ENCODE data around the gene KLHL4. TPM values are rescaled to one million over a fixed set of nuclear protein-coding genes. Genes with fewer than 3 reads are reported as not detected.
"Not testable (repeated sequence)": the region's sequence is repeated elsewhere in the genome, so short reads cannot be mapped to it uniquely, and the experiment has no call there.

KLHL4 gene
- total RNA-seq, 1 experiment from 2014 or later, result not detected

GRCh38 chrX:87693204-87693603 is 175.6 kb downstream of the KLHL4 start:
- Mint-ChIP-seq H3K27me3 (ENCODE audit: insufficient read depth, unreplicated experiment) (no peaks in the 10 kb centered on the region), H3K4me3 (ENCODE audit: unreplicated experiment) (no peak overlapping the region), H3K36me3 (ENCODE audit: insufficient read depth, unreplicated experiment) (no peaks in the 10 kb centered on the region), H3K27ac (ENCODE audit: unreplicated experiment) (no peak overlapping the region), H3K9me3 (ENCODE audit: unreplicated experiment) (peaks cover 9% of the 10 kb centered on the region), H3K4me1 (ENCODE audit: low read depth, unreplicated experiment) (no peaks in the 10 kb centered on the region)
- H3K36me3 ChIP-seq (ENCODE audit: control insufficient read depth, insufficient read depth, low read length), result no peaks in the 10 kb centered on the region
- TF ChIP-seq CTCF (IDR thresholded peaks at IDR 0.05; ENCODE audit: insufficient read depth in 1 of 2, low read depth in 1 of 2, low read length in 1 of 2, severe bottlenecking in 1 of 2, unreplicated experiment in 1 of 2), result no peak
- ChIA-PET CTCF (no interaction called here), POLR2A (no interaction called here)
- no peaks in the 10 kb centered on the region for H3K4me1 ChIP-seq
- H3K4me3 ChIP-seq (ENCODE audit: low read depth, low read length), result no peak overlapping the region
- intact Hi-C loops (cut with micrococcal nuclease; ENCODE audit: unreplicated experiment), result no loop called here
- H3K9me3 ChIP-seq, result no peaks in the 10 kb centered on the region
- no peaks in the 10 kb centered on the region for H3K27me3 ChIP-seq (replicated peaks; ENCODE audit: control insufficient read depth, insufficient read depth, low read length)
- BruUV-seq (replicated peaks), result no TSS peak
- DNase-seq, result no peak

GRCh38 chrX:87697409-87697808 is 179.8 kb downstream of the KLHL4 start:
- Histone ChIP-seq H3K36me3 (ENCODE audit: control insufficient read depth, insufficient read depth, low read length) (no peaks in the 10 kb centered on the region), H3K4me3 (ENCODE audit: low read depth, low read length) (no peak overlapping the region), H3K9me3 (no peaks in the 10 kb centered on the region), H3K27me3 (replicated peaks; ENCODE audit: control insufficient read depth, insufficient read depth, low read length) (no peaks in the 10 kb centered on the region), H3K4me1 (no peaks in the 10 kb centered on the region)
- H3K4me3 Mint-ChIP-seq (ENCODE audit: unreplicated experiment), result no peak overlapping the region
- no peaks in the 10 kb centered on the region for H3K36me3 Mint-ChIP-seq (ENCODE audit: insufficient read depth, unreplicated experiment)
- CTCF ChIA-PET, result no interaction called here
- H3K9me3 Mint-ChIP-seq (ENCODE audit: unreplicated experiment), result no peaks in the 10 kb centered on the region
- BruUV-seq (replicated peaks), result no TSS peak
- POLR2A ChIA-PET, result no interaction called here
- no peak overlapping the region for H3K27ac Mint-ChIP-seq (ENCODE audit: unreplicated experiment)
- no peaks in the 10 kb centered on the region for H3K4me1 Mint-ChIP-seq (ENCODE audit: low read depth, unreplicated experiment)
- DNase-seq, result no peak
- no peaks in the 10 kb centered on the region for H3K27me3 Mint-ChIP-seq (ENCODE audit: insufficient read depth, unreplicated experiment)
- intact Hi-C loops (cut with micrococcal nuclease; ENCODE audit: unreplicated experiment), result no loop called here
- TF ChIP-seq CTCF (IDR thresholded peaks at IDR 0.05; ENCODE audit: insufficient read depth in 1 of 2, low read depth in 1 of 2, low read length in 1 of 2, severe bottlenecking in 1 of 2, unreplicated experiment in 1 of 2), result no peak

- H3K4me3 ChIP-seq (ENCODE audit: low read depth, low read length), result no peak overlapping the region
- POLR2A ChIA-PET, result no interaction called here
- Mint-ChIP-seq H3K4me1 (ENCODE audit: low read depth, unreplicated experiment) (no peaks in the 10 kb centered on the region), H3K9me3 (ENCODE audit: unreplicated experiment) (no peaks in the 10 kb centered on the region), H3K36me3 (ENCODE audit: insufficient read depth, unreplicated experiment) (no peaks in the 10 kb centered on the region), H3K4me3 (ENCODE audit: unreplicated experiment) (no peak overlapping the region), H3K27me3 (ENCODE audit: insufficient read depth, unreplicated experiment) (no peaks in the 10 kb centered on the region), H3K27ac (ENCODE audit: unreplicated experiment) (no peak overlapping the region)
- DNase-seq, result no peak
- no peak for TF ChIP-seq CTCF (IDR thresholded peaks at IDR 0.05; ENCODE audit: insufficient read depth in 1 of 2, low read depth in 1 of 2, low read length in 1 of 2, severe bottlenecking in 1 of 2, unreplicated experiment in 1 of 2)
- H3K27me3 ChIP-seq (replicated peaks; ENCODE audit: control insufficient read depth, insufficient read depth, low read length), result no peaks in the 10 kb centered on the region
- intact Hi-C loops (cut with micrococcal nuclease; ENCODE audit: unreplicated experiment), result no loop called here
- CTCF ChIA-PET, result no interaction called here
- H3K9me3 ChIP-seq, result no peaks in the 10 kb centered on the region
- H3K4me1 ChIP-seq, result no peaks in the 10 kb centered on the region
- H3K36me3 ChIP-seq (ENCODE audit: control insufficient read depth, insufficient read depth, low read length), result no peaks in the 10 kb centered on the region
- BruUV-seq (replicated peaks), result no TSS peak
Measured at GRCh38 chrX:87702795-87703194, 185.2 kb downstream of the KLHL4 start.

GRCh38 chrX:87703469-87703868 is 185.9 kb downstream of the KLHL4 start:
- H3K4me3 ChIP-seq (ENCODE audit: low read depth, low read length); H3K9me3 ChIP-seq; H3K36me3 Mint-ChIP-seq (ENCODE audit: insufficient read depth, unreplicated experiment); H3K4me1 Mint-ChIP-seq (ENCODE audit: low read depth, unreplicated experiment); H3K4me3 Mint-ChIP-seq (ENCODE audit: unreplicated experiment); BruUV-seq (replicated peaks); H3K4me1 ChIP-seq; H3K27me3 Mint-ChIP-seq (ENCODE audit: insufficient read depth, unreplicated experiment); intact Hi-C loops (cut with micrococcal nuclease; ENCODE audit: unreplicated experiment); H3K27me3 ChIP-seq (replicated peaks; ENCODE audit: control insufficient read depth, insufficient read depth, low read length); H3K36me3 ChIP-seq (ENCODE audit: control insufficient read depth, insufficient read depth, low read length); H3K27ac Mint-ChIP-seq (ENCODE audit: unreplicated experiment); POLR2A ChIA-PET; DNase-seq; CTCF ChIA-PET; H3K9me3 Mint-ChIP-seq (ENCODE audit: unreplicated experiment): not testable (repeated sequence)
